Measurements from ENCODE around the gene ATP9A.
"Not testable (repeated sequence)": the region's sequence is repeated elsewhere in the genome, so short reads cannot be mapped to it uniquely, and the experiment has no call there.

ATP9A gene

GRCh38 chr20:51661609-51662178 is 106.5 kb downstream of the ATP9A start:
- in situ Hi-C loops (cut with HindIII; ENCODE audit: low sequenced_read_pairs): no loop called here

GRCh38 chr20:51660672-51661608 is 107.2 kb downstream of the ATP9A start:
- in situ Hi-C loops (cut with HindIII; ENCODE audit: low sequenced_read_pairs): no loop called here

GRCh38 chr20:51659491-51660050 is 108.6 kb downstream of the ATP9A start:
- in situ Hi-C loops (cut with HindIII; ENCODE audit: low sequenced_read_pairs): no loop called here

GRCh38 chr20:51656726-51657260 is 111.4 kb downstream of the ATP9A start:
- in situ Hi-C loops (cut with HindIII; ENCODE audit: low sequenced_read_pairs): no loop called here

GRCh38 chr20:51656089-51656488 is 112.1 kb downstream of the ATP9A start:
- in situ Hi-C loops (cut with HindIII; ENCODE audit: low sequenced_read_pairs): not testable (repeated sequence)

GRCh38 chr20:51654495-51654894 is 113.7 kb downstream of the ATP9A start:
- in situ Hi-C loops (cut with HindIII; ENCODE audit: low sequenced_read_pairs): no loop called here

GRCh38 chr20:51654060-51654459 is 114.1 kb downstream of the ATP9A start:
- in situ Hi-C loops (cut with HindIII; ENCODE audit: low sequenced_read_pairs): no loop called here

GRCh38 chr20:51653226-51653625 is 115.0 kb downstream of the ATP9A start:
- in situ Hi-C loops (cut with HindIII; ENCODE audit: low sequenced_read_pairs): no loop called here

- in situ Hi-C loops (cut with HindIII; ENCODE audit: low sequenced_read_pairs): no loop called here
Measured at GRCh38 chr20:51651921-51652549, 116.2 kb downstream of the ATP9A start.

- in situ Hi-C loops (cut with HindIII; ENCODE audit: low sequenced_read_pairs): no loop called here
Measured at GRCh38 chr20:51650685-51651134, 117.5 kb downstream of the ATP9A start.

GRCh38 chr20:51648571-51648947 is 119.6 kb downstream of the ATP9A start:
- in situ Hi-C loops (cut with HindIII; ENCODE audit: low sequenced_read_pairs): loop anchor here (5.0 kb wide), 1 partner anchor 149 kb away; no protein-coding TSS in a partner anchor

- in situ Hi-C loops (cut with HindIII; ENCODE audit: low sequenced_read_pairs): loop anchor here (5.0 kb wide), 1 partner anchor 149 kb away; no protein-coding TSS in a partner anchor
Measured at GRCh38 chr20:51647674-51648570, 120.3 kb downstream of the ATP9A start.

GRCh38 chr20:51643810-51644209 is 124.4 kb downstream of the ATP9A start:
- in situ Hi-C loops (cut with HindIII; ENCODE audit: low sequenced_read_pairs): not testable (repeated sequence)

GRCh38 chr20:51643390-51643789 is 124.8 kb downstream of the ATP9A start:
- in situ Hi-C loops (cut with HindIII; ENCODE audit: low sequenced_read_pairs): no loop called here

GRCh38 chr20:51641866-51642265 is 126.3 kb downstream of the ATP9A start:
- in situ Hi-C loops (cut with HindIII; ENCODE audit: low sequenced_read_pairs): no loop called here

GRCh38 chr20:51640743-51641142 is 127.4 kb downstream of the ATP9A start:
- in situ Hi-C loops (cut with HindIII; ENCODE audit: low sequenced_read_pairs): no loop called here

GRCh38 chr20:51639206-51639832 is 128.9 kb downstream of the ATP9A start:
- in situ Hi-C loops (cut with HindIII; ENCODE audit: low sequenced_read_pairs): no loop called here

- in situ Hi-C loops (cut with HindIII; ENCODE audit: low sequenced_read_pairs): no loop called here
Measured at GRCh38 chr20:51637241-51637640, 130.9 kb downstream of the ATP9A start.

- in situ Hi-C loops (cut with HindIII; ENCODE audit: low sequenced_read_pairs): no loop called here
Measured at GRCh38 chr20:51636123-51636522, 132.1 kb downstream of the ATP9A start.

- in situ Hi-C loops (cut with HindIII; ENCODE audit: low sequenced_read_pairs): no loop called here
Measured at GRCh38 chr20:51635680-51636079, 132.5 kb downstream of the ATP9A start.

Measured in endothelial cell of hepatic sinusoid (primary cell).